ENCODE data around the gene PPARG.

Gene PPARG

GRCh38 chr3:12433823-12434222, 145.0 kb downstream of the PPARG start:
- TF ChIP-seq CTCF (IDR thresholded peaks at IDR 0.05): no peak

- no peak for TF ChIP-seq CTCF (IDR thresholded peaks at IDR 0.05)
Observed at GRCh38 chr3:12436514-12437220, 147.8 kb downstream of the PPARG start.

DNA sequence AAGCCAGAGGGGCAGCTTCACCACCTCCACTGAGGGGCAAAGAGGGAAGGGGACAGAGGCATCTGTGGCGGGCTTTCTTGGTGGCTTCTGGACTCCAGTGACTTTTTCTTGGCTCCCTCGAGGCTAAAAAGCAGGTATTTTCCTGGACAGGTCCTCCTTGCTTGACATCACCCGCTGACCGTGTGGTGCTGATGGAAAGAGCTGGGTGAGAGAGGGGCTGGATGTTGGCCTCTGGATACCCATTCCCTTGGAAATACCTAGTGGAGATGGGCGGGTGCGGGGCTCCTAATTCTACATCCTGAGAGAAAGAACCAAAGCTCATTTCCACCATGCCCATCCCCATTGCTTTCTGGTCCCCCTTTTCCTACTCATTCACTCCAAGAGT, 148.3 kb downstream of the PPARG start:
- no peak for TF ChIP-seq CTCF (IDR thresholded peaks at IDR 0.05)

- no peak for TF ChIP-seq CTCF (IDR thresholded peaks at IDR 0.05)
Observed at GRCh38 chr3:12437861-12438260, 149.0 kb downstream of the PPARG start.

DNA sequence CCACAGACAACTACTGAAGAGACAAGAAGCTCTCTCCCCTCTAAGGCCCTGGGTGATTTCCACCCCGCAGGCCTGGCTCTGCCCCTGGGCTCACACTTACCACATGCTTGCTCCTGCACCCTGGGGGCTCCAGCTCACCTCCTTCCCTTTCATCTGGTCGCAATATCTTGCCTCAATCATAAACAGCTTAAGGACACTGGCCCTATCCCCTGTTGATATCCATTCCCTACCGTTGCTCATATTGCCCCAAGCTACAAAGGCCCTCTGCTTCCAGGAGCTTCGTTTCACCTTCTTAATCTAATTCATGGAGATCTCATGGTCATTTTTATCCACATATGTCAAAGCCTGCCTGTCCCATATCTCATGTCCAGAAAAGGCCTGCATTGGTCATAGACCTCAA, 149.4 kb downstream of the PPARG start:
- no peak for TF ChIP-seq CTCF (IDR thresholded peaks at IDR 0.05)

DNA sequence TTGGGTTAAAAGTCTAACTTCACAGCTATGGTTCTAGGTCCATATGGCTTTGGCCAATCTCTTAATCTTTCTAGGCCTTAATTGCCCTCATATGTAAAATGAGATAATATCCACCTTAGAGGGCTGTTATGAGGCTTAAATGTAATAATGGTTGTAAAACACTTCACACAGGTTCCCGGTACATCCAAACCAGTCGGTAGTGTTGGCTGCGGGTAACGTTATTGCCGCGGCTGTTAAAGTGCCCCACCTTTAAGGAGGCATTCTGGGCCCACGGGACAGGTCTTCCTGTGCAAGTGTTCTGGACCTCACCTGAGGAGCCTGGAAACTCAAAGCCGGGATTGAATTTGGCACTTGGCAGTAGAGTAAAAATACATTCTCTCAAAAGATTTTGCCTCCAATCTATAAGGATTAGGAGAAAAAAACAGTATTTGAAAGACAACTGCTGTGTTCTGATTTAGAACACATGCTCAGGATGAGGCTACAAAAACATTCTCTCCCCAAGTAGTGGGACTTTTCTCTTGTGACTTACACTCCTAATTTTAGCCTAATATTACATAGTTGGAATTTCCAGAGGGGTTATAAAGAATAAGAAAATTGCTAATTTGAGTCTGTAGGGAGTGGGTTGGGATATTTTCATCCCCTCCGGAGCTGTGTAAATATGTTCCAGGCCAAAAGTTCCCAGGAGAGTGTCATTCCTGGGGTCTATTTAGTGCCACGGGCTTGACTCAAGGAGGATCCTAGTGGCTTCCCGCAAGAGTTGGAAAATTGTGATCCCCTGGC, 150.5 kb downstream of the PPARG start:
- no peak for TF ChIP-seq CTCF (IDR thresholded peaks at IDR 0.05)

DNA sequence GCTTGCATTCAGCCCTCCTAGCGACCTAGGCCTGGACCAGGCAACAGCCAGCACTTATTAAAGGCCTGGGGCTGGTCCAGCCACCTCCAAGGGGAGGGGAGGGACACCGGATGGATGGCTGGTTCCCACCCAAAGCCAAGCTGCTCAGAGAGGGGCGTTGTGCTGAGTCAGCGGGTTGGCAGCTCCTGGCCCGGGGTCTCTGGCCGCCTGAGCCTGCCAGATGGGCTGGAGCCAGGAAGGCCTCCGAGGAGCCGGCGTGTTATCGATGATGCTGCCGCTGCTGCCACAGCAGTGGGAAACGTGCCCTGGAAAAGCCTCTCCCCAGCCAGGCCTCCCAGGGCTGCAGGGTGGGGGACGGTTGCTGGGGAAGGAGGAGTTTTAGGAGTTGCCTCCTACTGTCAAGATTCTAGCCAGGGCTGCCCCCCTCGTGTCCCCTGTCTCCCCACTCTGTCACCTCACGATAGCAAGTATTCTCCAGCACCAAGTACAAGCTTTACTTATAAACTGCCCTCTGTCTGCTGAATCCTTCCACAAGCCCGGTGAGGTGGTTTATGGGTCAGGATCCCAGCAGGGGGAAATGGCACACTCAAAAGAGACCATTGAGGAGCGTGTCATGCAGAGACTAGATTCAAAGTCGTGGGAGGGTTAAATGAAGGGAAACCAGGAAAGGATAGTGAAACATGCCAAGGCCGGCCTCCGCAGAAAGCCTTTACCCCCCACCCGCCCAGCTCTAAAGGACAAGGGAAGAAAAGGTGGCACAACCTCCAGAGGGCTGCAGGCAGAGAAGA, 152.3 kb downstream of the PPARG start:
- TF ChIP-seq CTCF (IDR thresholded peaks at IDR 0.05): no peak
